Effector memory CD4-positive, alpha-beta T cell (primary cell): Measurements from ENCODE around the gene LST1.
"Not testable (repeated sequence)": the region's sequence is repeated elsewhere in the genome, so short reads cannot be mapped to it uniquely, and the experiment has no call there.

Experiments
- DNase-seq, 3 donors: peaks; one replicate each; pipeline ENCODE4 v3.0.0-alpha.2; 2020
- H3K27ac ChIP-seq: 2 replicates; pipeline ENCODE4 v1.7.0; 2013; ENCODE audit warnings: mild to moderate bottlenecking, low read length, moderate library complexity; ENCODE audit not compliant: insufficient read depth, poor library complexity, severe bottlenecking
- H3K27me3 ChIP-seq: replicated peaks from 2 replicates; pipeline ENCODE4 v1.7.0; 2013; ENCODE audit warnings: mild to moderate bottlenecking, low read length; ENCODE audit not compliant: insufficient read depth, control insufficient read depth, poor library complexity, severe bottlenecking
- H3K36me3 ChIP-seq: 2 replicates; pipeline ENCODE4 v1.7.0; 2013; ENCODE audit warnings: mild to moderate bottlenecking, low read length, moderate library complexity; ENCODE audit not compliant: control insufficient read depth, insufficient read depth
- H3K4me1 ChIP-seq: 2 replicates; pipeline ENCODE4 v1.7.0; 2013; ENCODE audit warnings: low read length, mild to moderate bottlenecking; ENCODE audit not compliant: control insufficient read depth, insufficient read depth, poor library complexity, severe bottlenecking
- H3K4me3 ChIP-seq: 2 replicates; pipeline ENCODE4 v1.7.0; 2013; ENCODE audit warnings: low read length, low read depth, mild to moderate bottlenecking; ENCODE audit not compliant: insufficient read depth, poor library complexity, severe bottlenecking
- H3K9me3 ChIP-seq: 2 replicates; pipeline ENCODE4 v1.7.0; 2013; ENCODE audit warnings: mild to moderate bottlenecking, low read length, moderate library complexity; ENCODE audit not compliant: control insufficient read depth

LST1 gene

DNA sequence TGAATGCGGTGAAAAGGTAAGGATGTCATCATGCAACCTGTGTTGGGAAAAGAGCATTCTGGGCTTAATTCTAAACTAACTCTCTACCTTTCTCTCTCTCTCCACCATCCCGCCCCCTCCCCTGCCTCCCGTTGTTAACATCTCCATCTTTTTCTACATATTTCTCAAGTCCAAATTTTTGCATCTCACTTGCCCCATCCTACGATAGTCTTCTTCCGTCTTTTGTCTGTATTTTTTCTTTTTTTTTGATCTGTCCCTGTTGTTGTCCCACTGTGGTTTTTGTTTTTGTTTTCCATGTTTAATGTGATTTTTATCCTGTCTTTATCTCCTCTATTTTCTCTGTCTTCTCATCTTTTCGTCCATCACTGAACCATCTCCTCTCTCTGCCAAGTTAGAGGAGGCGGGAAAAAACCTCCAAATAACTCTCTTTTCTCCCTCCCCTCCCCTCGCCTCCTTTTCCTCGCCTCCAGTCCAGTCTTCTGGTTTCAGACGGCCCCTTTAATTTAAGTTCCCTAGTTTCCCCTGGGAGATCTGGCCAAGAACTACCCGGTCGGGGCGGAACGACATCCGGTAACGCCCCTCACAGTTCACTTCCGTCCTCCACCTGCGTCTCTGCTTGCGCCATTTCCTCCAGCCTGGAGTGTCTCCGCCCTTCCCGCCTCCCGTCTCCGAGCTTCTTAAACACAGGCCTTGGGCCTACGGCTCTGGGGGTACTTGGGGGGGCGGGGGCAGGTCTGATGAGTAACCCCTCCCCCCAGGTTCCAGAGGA, 38.9 kb upstream of the LST1 start, which contains the start of gene NFKBIL1:
TSS of gene NFKBIL1 (plus strand) at position 651 of the 769 bp plus-strand sequence. CDS start at position 738, 87 bp downstream.
- Histone ChIP-seq H3K4me3 (peak within 1 kb of the TSS; percentile 15), H3K4me1 (peaks cover 20% of the 10 kb centered on the region), H3K27me3 (no peaks in the 10 kb centered on the region), H3K27ac (peak within 1 kb of the TSS; percentile 76), H3K36me3 (no peaks in the 10 kb centered on the region), H3K9me3 (no peaks in the 10 kb centered on the region)
- peak; percentile 75 to 84 (median 83) for DNase-seq

DNA sequence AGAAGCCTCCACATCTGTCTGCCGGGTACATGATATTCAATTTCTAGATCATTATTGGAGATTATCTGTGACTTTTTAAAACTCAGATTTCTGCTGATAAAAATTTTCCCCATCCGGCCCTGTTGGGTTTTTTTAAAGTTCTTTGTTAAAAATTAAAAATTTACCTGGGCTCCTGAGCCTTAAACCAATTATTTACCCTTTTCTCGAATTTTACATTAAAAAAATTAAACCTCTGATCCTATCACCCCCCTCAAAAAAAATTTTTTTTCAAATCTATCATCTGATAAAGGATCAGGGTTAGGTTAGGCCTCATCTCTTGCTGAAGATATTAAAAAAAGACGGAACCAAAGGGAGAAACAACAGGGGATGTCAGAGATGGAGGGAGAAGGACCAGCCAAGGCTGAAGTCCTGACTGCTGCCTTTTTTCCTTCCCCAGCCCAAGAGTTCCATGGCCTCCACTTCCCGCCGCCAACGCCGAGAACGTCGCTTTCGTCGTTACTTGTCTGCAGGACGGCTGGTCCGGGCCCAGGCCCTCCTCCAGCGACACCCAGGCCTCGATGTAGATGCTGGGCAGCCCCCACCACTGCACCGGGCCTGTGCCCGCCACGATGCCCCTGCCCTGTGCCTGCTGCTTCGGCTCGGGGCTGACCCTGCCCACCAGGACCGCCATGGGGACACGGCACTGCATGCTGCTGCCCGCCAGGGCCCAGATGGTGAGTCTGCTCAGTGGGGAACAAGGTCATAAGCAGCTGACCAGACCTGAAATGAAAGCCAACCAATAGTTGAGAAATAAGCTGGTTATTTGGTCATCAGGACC, 38.1 kb upstream of the LST1 start:
- H3K4me1 ChIP-seq, result peaks cover 16% of the 10 kb centered on the region
- no peak for DNase-seq
- no peaks in the 10 kb centered on the region for H3K27me3 ChIP-seq
- peak overlapping the region; percentile 76 for H3K27ac ChIP-seq
- H3K4me3 ChIP-seq, result no peak overlapping the region
- H3K36me3 ChIP-seq, result no peaks in the 10 kb centered on the region
- H3K9me3 ChIP-seq, result no peaks in the 10 kb centered on the region

DNA sequence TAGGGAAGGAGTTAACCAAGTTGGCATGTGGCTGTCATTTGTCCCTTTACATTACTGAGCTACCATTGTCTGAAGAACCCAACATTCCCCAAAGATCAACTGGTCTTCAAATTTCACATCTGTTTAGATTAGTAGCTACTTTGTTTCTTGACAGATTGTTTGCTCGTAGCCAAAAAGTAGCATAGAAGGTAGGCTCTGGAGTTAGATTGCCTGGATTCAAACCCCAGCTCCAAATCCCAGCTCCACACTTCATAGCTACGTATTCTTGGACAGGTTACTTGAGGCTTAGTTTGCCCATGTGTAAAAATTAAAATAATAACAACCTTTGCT, 37.6 kb upstream of the LST1 start:
- Histone ChIP-seq H3K27ac (peak overlapping the region; percentile 22), H3K4me1 (peaks cover 16% of the 10 kb centered on the region), H3K27me3 (no peaks in the 10 kb centered on the region), H3K9me3 (no peaks in the 10 kb centered on the region), H3K4me3 (no peak overlapping the region), H3K36me3 (no peaks in the 10 kb centered on the region)
- DNase-seq, result no peak

DNA sequence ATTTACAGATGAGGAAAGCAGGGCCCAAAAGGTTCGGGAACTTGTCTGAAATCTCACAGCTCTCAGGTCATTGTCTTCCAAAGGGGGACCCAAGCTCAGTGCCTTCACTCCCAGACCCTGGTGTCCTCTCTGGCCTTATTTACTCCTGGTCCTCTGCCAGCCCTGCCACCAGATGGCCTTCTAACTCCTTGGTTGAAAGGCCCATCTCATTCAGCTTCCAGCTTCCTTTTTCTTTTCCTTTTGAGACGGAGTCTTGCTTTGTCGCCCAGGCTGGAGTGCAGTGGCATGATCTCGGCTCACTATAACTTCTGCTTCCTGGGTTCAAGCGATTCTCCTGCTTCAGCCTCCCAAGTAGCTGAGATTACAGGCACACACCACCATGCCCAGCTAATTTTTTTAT, 34.7 kb upstream of the LST1 start:
- H3K4me1 ChIP-seq, result peaks cover 23% of the 10 kb centered on the region
- H3K27ac ChIP-seq, H3K4me3 ChIP-seq, H3K36me3 ChIP-seq, H3K9me3 ChIP-seq, H3K27me3 ChIP-seq: not testable (repeated sequence)
- DNase-seq, result peak; percentile 52 to 59 (median 57)

DNA sequence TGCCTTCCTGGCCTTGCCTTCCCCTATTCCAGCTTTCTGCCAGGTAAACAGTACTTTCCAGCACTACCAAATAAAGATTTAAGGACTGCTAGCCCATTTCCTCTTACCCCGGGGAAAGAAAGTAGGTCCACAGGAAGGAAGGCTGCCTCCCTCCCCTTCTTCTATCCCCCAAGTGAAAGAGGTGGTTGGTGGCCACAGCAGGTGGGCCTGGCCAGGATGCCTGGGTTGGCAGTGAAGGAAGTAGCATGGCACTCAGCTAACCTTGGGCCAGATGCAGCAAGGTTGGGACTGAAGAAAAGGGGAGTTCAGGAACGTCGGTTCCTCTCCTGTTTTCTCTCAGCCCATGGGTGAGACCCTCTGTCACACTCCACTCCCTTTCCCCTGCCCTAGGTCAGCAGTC, 29.8 kb upstream of the LST1 start:
- no peak for DNase-seq
- Histone ChIP-seq H3K4me3 (no peak overlapping the region), H3K4me1 (peaks cover 49% of the 10 kb centered on the region), H3K27ac (peak overlapping the region; percentile 44), H3K36me3 (no peaks in the 10 kb centered on the region), H3K27me3 (no peaks in the 10 kb centered on the region), H3K9me3 (no peaks in the 10 kb centered on the region)

DNA sequence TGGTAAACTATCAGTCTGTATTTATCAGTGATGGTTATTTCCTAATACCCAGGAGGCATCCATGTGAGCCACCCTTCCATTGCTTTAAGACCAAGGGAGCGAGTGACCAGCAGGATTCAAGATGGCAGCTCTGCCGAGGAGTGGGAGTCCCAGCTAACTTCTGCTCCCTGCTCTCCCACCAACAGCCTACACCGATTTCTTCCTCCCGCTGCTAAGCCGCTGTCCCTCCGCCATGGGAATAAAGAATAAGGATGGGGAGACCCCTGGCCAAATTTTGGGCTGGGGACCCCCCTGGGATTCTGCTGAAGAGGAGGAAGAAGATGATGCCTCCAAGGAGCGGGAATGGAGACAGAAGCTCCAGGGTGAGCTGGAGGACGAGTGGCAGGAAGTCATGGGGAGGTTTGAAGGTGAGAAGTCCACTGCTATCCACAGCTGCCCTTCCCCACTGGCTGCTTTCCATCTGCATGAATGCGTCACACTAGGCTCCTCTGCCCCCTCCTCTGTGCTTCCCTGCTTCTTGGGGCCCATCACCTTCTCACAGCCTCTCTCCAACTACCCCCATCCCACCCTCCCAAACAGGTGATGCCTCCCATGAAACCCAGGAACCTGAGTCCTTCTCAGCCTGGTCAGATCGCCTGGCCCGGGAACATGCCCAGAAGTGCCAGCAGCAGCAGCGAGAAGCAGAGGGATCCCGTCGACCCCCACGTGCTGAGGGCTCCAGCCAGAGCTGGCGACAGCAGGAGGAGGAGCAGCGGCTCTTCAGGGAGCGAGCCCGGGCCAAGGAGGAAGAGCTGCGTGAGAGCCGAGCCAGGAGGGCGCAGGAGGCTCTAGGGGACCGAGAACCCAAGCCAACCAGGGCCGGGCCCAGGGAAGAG, 28.4 kb upstream of the LST1 start:
- Histone ChIP-seq H3K27me3 (no peaks in the 10 kb centered on the region), H3K36me3 (no peaks in the 10 kb centered on the region), H3K9me3 (no peaks in the 10 kb centered on the region), H3K4me1 (peaks cover 53% of the 10 kb centered on the region), H3K27ac (peak overlapping the region; percentile 77), H3K4me3 (no peak overlapping the region)
- DNase-seq, result no peak

DNA sequence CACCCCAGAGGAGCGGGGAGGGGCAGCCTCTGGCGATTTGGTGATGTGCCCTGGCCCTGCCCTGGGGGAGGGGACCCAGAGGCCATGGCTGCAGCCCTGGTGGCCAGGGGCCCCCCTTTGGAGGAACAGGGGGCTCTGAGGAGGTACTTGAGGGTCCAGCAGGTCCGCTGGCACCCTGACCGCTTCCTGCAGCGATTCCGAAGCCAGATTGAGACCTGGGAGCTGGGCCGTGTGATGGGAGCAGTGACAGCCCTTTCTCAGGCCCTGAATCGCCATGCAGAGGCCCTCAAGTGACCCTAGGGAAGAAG, 27.8 kb upstream of the LST1 start:
- H3K4me3 ChIP-seq, result peak overlapping the region; percentile 38
- no peaks in the 10 kb centered on the region for H3K9me3 ChIP-seq
- no peak for DNase-seq
- H3K4me1 ChIP-seq, result peaks cover 53% of the 10 kb centered on the region
- H3K27ac ChIP-seq, result peak overlapping the region; percentile 77
- H3K27me3 ChIP-seq, result no peaks in the 10 kb centered on the region
- no peaks in the 10 kb centered on the region for H3K36me3 ChIP-seq

DNA sequence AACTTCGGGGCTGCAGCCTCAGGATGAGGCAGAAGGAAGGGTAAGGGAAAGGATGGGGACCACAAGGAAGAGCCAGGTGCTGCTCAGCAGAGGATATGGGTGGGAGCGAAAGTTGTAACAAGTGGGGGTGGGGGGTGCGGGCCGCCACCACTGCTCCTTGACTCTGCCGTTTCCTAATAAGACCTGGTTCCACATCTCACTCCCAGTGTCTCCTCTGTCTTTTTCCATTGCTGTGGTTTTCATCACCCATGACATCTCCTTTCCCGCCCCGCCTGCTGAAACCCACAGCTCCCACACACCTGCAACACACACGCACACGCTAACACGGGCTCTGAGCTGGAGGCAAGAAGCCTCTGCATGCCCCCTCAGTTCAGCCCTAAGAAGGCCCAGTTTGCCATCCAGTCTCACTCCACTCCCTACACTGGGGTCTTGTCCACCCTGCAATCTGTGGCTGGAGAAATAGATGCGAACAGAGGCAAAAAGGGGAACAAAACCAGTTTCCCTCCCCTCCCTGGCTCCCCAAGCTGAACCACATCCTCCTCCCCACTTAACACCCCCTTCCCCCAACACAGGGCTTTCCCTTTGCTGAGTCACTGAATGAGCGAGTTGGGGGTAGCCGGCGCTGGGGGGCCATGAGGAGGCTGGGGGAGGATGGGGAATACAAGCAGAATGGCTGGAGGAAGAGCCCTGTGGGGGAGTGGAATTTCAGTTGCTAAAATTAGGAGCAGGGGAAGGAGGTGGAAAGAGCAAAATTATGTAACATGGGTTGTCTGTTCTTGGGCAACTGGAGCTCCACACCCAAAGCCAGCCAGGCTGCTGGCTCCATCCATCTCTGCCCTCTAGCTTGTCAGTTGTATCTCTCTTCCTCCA, 27.2 kb upstream of the LST1 start:
- peak overlapping the region; percentile 77 for H3K27ac ChIP-seq
- H3K9me3 ChIP-seq, result no peaks in the 10 kb centered on the region
- DNase-seq, result peak in 2 of 3 donors; percentile 64
- no peaks in the 10 kb centered on the region for H3K36me3 ChIP-seq
- H3K27me3 ChIP-seq, result no peaks in the 10 kb centered on the region
- H3K4me3 ChIP-seq, result peak overlapping the region; percentile 38
- H3K4me1 ChIP-seq, result peaks cover 53% of the 10 kb centered on the region

DNA sequence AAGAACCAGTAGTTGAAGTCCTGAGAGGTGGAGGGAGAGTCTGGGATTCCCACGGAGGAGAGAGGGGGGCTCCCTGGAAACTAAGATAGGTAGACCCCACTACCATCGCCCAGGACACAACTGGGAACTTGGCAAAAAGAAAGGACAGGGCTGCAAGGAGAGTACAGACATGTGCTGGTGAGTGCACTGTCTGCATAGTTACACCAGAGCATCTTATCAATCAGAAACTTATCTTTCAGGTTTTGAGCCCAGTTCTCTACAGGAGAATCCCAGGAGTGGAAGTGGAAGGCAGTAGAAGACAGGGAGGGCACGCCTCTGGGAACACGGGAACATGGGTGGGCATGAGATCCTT, 26.5 kb upstream of the LST1 start:
- peak overlapping the region; percentile 38 for H3K4me3 ChIP-seq
- H3K4me1 ChIP-seq, result peaks cover 53% of the 10 kb centered on the region
- H3K27me3 ChIP-seq, result no peaks in the 10 kb centered on the region
- H3K27ac ChIP-seq, result peak overlapping the region; percentile 77
- no peaks in the 10 kb centered on the region for H3K36me3 ChIP-seq
- no peak for DNase-seq
- H3K9me3 ChIP-seq, result no peaks in the 10 kb centered on the region
